GM21576 (cell line): ENCODE data around the gene SMG7.

Experiments
- ATAC-seq: cut with Tn5 transposase; IDR thresholded peaks from one replicate; pipeline ENCODE4 v1.9.1; 2021; ENCODE audit warnings: mild to moderate bottlenecking, moderate library complexity; ENCODE audit not compliant: unreplicated experiment

Gene SMG7

DNA sequence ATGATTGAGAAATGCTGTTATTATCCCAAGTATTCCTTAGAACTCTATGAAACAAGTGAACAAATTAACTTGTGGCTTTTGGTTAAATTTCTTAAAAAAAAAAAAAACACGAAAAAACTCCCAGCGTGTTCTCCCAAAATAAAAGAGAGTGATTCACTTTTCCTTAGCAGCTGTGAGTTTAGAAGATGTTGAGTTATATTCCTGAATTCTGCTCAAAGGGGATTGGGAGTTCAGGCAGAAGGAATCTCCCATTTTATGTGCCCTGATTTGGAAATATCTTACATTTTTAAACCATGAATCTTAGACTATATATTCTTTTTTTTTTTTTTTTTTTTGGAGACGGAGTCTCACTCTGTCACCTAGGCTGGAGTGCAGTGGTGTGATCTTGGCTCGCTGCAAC is 34.3 kb downstream of the SMG7 start:
- no peak for ATAC-seq

DNA sequence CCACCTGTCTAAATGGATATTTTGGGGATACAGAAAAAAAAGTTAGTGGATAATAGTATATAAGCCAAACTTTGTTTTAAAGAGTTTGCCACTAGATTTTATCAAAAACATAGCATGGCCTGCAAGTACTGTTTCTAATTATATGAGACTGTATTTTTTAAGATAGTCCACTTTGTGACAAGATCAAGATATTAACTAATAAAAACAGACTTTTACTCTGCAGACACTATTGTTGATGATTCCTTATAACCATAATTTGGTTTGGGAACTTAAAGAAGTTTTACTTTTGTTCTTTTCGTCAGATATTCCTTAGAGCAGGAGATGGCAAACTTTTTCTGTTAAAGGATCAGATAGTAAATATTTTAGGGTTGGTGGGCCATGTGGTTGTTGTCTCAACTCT is 36.4 kb downstream of the SMG7 start:
- no peak for ATAC-seq

DNA sequence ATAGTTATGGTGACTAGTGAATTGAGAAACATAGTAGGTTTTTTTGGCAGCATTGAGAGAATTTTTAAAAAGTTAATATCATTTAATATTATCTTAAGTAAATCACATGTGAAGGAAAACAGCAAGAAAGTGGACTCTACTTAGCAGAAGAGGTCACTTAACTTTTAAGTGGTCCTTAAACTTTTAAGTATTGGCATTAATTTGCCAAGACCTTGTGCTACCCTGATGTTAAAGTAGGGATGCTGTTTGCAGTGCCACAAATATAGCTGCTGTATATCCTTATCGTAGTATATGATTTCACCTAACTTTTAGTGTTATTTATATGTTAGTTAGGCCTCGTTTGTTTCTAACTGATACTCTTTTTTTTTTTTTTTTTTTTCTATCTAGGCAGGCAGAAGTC is 40.2 kb downstream of the SMG7 start:
- ATAC-seq: no peak

- no peak for ATAC-seq
Measured at GRCh38 chr1:183514235-183514634, 41.9 kb downstream of the SMG7 start.

DNA sequence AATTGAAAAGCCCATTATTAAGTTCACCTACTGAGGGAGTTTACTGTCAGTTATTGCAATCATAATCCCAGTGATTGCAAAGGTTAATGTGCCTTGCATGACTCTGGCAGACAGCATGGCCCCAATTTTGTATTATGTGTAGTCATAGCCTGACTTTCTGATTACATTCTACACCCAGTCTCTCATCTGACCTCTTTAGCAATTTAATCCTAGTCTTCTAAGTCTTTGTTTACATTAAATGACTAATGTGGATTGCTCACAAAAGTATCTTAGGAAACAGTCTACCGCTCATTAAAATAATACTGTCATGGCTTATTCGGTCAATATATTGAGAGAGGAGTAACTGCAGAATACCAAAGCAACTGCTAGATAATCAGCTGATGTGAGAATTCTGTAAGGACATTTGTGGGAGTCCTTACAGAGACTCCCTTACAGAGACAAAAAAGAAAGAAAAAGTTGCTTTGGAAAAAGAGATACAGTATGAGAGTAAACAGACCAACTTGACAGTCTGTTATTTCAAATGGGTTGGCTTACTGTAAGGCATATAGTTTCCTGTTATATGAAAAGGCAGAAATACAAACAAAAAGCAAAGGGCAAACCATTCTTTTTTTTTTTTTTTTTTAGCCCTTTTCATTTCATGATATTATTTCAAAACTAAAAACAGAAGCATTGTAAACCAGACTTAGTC is 42.8 kb downstream of the SMG7 start:
- no peak for ATAC-seq

DNA sequence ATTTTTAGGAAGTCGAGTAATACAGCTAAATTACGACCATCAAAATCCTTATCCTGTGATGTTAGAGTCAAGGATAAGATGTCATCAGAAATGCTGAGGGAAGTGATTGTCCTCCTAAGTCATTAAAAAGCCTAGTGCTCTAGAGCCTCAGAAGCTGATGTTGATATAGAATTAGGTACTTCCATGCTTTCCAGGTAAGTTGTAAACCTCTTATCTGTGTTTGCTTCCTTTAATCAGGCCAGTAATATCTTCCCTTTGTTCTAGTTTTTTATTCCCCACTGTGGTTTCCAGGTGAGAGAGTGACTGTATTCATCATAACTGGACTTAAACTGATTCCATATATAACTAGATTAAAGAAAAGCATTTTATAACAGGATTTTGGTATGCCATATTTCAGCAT is 44.4 kb downstream of the SMG7 start:
- ATAC-seq: no peak

DNA sequence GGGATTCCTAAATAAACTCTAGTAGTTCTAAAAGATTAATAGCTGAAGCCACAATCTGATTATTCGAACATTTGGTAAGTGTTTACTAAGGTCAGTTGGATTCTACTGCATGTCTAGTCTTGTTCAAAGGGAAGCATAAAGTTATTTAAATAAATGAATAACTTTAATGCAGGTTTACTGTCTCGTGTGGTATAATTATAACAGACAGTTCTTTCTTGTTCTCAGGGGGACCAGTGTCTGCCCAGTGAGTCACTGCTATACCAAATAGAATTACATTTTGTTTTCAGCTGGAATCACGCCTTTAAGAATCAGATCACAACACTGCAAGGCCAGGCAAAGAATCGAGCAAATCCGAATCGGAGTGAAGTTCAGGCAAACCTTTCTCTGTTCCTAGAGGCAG is 45.1 kb downstream of the SMG7 start:
- no peak for ATAC-seq

DNA sequence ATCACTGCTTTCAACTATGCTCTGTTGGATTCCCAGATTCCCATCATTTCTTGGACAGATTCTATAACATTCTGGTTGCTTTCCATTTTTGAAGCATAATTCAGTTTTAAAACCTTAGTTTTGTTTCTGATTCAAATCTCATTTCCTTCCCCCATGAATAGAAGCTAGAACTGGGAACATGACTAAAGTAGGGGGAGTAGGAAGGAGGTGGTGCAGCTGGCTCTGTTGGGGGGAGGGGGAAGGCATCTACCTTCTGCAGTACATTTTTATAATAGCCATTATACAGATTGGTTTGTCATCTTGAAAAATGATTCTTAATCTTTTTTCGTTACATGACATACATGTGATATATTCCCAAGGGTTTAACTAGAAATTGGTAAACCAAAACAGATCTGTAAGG is 48.1 kb downstream of the SMG7 start:
- ATAC-seq: no peak

DNA sequence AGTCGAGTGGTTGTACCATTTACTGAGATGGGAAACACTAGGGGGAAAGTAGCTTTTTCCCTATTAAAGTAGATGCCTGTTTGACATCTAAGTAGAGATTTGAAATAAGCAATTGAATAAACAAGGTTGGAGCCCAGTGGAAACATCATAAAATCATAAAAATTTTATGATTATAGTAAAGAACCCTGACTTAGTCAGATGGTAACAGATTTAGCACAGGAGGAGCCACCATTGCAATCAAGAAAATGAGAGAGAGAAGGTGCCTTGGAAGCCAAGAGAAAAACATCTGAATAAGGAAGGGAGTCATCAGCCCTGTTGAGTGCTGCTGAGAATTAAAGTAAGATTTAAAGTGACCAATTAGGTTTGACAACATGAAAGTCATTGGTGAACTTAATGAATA is 49.8 kb downstream of the SMG7 start:
- no peak for ATAC-seq

DNA sequence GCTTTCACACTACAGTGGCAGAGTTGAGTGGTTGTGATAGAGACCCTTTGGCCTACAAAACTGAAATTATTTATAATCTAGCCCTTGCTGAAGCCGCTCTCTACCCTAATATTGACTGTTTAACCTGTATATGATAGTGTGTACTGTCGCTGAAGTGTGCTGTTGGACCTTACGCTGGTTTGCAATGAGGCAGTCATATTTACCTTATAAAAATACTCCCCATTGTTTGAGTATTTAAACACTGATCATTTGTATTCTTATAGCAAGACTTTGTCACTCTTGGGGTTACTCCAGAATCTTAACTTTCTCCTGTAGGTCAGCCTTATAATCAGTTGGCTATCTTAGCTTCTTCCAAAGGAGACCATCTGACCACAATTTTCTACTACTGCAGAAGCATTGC is 56.3 kb downstream of the SMG7 start:
- no peak for ATAC-seq

- no peak for ATAC-seq
Measured at GRCh38 chr1:183533617-183534174, 61.4 kb downstream of the SMG7 start.

- ATAC-seq: no peak
Measured at GRCh38 chr1:183537405-183537804, 65.1 kb downstream of the SMG7 start.

DNA sequence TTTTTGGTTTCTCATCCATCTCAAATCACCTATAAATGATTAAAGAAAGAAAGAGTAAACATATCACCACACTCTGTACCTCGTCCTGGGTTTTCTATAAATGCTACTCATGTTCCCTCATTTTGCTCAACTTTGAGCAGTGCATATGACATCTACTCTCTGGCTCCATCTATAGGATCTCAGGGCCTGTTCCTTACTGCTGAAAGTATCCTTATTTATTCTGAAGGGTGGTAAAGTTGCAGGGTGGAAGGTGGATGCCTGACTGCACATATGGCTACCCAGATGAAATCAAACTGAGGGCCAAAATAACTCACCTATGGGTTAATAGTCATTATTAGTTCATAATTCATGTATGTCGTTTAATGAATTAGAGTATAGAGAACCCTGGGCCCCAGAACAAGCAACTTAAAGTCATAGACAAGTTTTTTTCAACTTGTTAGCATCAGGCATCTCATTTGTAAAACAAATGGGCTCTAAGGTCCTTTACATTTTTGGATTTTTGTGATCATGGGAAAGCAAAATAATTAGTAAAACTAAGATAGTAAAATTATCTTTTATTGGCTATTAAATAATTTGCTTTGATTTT is 71.4 kb downstream of the SMG7 start:
- peak; percentile 62 for ATAC-seq

DNA sequence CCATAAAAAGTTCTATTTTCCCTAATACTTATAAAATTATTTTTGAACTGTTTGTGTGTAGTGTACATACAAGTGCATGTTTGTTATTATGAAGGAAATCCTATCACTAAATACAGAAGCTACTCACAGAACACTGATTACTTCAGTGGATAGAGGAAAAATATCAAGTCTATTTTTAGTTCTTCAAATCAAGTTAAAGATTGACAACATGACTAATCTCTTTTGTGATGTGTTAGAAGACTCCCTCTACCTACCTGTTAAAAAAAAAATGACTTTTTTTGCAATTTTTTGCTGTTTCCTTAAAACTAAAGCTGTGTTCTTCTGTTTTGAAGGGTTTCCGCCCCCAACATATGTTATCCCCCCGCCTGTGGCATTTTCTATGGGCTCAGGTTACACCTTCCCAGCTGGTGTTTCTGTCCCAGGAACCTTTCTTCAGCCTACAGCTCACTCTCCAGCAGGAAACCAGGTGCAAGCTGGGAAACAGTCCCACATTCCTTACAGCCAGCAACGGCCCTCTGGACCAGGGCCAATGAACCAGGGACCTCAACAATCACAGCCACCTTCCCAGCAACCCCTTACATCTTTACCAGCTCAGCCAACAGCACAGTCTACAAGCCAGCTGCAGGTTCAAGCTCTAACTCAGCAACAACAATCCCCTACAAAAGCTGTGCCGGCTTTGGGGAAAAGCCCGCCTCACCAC is 72.4 kb downstream of the SMG7 start:
- no peak for ATAC-seq

DNA sequence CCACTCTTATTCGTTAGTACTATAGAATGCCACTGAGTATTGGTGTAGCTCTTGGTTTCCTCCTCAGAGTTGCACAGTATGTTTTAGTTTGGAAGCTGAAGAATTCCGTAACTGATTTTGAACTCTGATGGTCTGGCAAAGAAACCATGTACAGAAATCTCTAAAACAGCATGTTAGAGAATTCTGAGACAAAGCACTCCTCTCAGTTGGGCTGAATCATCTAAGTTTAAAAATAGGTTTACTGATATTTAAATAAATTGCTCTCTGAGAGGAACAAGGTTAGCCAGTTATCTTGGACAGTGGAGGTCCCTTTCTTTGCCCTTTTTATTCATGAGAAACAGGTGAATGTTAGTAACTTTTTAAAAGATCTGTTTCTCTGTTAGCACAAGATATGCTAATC is 74.1 kb downstream of the SMG7 start:
- ATAC-seq: no peak

DNA sequence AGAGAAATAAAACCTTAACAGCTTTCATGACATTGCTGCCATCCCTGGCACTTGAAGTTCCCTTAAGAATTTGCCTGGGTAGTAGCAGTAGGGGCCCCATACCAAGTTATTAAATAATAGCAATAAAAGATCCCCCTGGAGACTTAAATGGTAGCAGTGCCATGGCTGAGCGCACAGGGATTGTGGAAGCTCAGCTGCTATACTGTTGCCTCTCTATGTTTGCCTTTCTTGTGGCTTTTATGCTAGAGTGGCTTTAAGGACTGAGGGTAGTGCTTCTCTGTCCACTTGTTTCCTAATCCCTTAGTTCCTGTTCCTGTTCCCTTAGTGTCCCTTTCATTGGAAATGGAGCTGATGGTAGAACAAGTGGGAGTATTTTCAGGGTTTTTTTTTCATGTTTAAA is 75.8 kb downstream of the SMG7 start:
- ATAC-seq: no peak

DNA sequence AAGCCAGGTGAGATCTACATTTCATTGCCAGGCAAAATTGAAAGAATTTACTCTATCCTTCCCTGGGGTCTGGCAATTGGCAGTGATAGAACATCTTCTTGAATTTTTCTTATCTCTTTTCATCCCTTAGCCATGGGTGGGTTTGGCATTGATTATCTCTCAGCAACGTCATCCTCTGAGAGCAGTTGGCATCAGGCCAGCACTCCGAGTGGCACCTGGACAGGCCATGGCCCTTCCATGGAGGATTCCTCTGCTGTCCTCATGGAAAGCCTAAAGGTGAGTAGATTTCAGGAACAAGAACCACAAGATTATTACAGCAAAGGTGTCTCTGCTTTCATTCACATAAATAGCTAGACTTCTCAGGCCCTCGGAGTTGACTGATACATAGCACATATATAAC is 78.6 kb downstream of the SMG7 start:
- ATAC-seq: no peak

DNA sequence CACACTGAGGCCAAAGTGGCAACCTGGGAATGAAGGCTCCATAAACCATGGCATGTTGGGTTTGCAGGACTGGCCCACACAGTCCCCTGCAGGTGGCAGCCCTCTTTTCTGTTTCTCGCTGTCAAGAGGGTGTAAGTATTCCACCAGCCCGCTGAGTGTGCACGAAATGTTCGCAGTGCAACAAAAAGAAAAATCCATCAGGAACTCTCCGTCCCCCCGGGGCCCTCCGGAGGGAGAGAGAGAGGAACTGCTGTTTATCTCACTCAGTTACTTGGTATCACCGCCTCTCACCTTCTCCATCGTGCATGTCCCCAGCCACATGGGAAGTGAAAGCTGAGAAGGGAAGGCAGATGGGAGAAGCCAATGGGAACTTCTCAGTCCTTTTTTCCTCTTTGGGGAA is 79.6 kb downstream of the SMG7 start:
- no peak for ATAC-seq

DNA sequence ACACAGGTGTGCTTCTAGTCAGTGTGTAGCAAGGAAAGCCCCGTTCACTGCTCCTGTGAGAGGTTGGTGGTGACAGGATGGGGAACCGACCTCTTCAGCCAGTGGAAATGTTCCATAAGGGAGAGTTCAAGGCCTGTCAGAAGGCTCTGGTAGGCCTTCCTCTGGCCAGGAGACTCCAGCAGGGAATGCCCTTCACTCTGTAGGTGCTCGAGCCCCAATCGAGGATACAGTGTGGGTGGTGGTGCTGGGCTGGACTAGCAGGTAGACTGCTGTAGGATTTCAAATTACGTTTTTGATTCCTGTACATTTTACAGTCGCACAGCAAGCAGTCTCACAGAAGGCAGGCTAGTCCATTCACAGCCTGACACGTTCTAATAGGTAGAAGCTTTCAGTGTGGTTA is 80.1 kb downstream of the SMG7 start:
- no peak for ATAC-seq

- ATAC-seq: no peak
Measured at GRCh38 chr1:183552891-183553290, 80.6 kb downstream of the SMG7 start.

DNA sequence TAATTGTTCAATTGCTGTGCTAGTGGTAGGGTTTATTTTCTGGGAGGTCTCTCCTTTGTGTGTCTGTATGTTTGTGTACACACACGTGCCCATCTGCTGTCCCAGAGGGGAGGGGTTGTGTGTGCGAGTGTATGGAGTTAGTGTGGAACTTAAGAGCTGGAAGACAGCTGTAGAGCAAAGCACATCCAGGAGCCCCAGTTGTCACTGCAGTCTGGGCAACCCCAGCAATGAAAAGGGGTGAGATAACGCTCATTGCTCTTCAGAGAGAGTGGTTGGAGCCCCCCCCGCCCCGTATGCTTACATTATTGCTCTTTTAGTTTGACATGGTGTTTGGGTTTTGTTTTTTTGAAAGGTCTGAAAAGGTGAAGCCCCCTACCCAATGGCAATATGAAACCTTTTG is 81.0 kb downstream of the SMG7 start:
- no peak for ATAC-seq

- no peak for ATAC-seq
Measured at GRCh38 chr1:183553764-183554163, 81.5 kb downstream of the SMG7 start.
